Measurements from ENCODE around the gene MSLN.

MSLN gene

DNA sequence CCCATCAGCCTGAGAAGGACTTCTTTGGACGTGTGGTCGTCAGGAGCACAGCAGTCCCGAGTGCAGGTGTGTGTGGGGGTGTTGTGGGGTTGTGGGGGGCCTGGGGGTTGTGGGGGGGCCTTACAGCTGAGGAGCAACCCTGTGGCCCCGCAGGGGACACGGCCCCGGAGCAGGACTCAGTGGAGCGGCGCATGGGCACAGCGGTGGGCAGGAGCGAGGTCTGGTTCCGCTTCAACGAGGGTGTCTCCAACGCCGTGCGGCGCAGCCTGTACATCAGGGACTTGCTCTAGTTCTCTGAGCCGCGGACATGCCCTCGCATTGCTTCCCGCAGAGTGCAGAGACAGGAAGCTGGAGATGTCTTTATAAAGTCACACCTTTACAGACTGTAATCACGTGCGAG is 37.2 kb downstream of the MSLN start:
- H3K9ac ChIP-seq (ENCODE audit: low read depth in 1 of 2, low read length in 2 of 2): no peak overlapping the region
- no peaks in the 10 kb centered on the region for H3K9me3 ChIP-seq (ENCODE audit: control insufficient read depth in 2 of 2, low read length in 2 of 2)
- H3K4me3 ChIP-seq (ENCODE audit: low read length in 2 of 2): no peak overlapping the region
- peaks cover 24 to 29% of the 10 kb centered on the region in 2 donors for H3K27me3 ChIP-seq (ENCODE audit: control insufficient read depth in 2 of 2, insufficient read depth in 2 of 2, low read length in 2 of 2)
- H3K4me1 ChIP-seq (ENCODE audit: control insufficient read depth in 2 of 2, insufficient read depth in 2 of 2, low read length in 2 of 2): no peaks in the 10 kb centered on the region
- H3K27ac ChIP-seq (ENCODE audit: low read depth in 2 of 2, low read length in 2 of 2): no peak overlapping the region
- no peaks in the 10 kb centered on the region for H3K36me3 ChIP-seq (ENCODE audit: control insufficient read depth in 2 of 2, insufficient read depth in 2 of 2, low read length in 2 of 2)

- Histone ChIP-seq H3K9ac (ENCODE audit: low read depth in 1 of 2, low read length in 2 of 2) (no peak overlapping the region), H3K27ac (ENCODE audit: low read depth in 2 of 2, low read length in 2 of 2) (no peak overlapping the region), H3K27me3 (ENCODE audit: control insufficient read depth in 2 of 2, insufficient read depth in 2 of 2, low read length in 2 of 2) (peaks cover 30 to 32% of the 10 kb centered on the region in 2 donors), H3K36me3 (ENCODE audit: control insufficient read depth in 2 of 2, insufficient read depth in 2 of 2, low read length in 2 of 2) (no peaks in the 10 kb centered on the region), H3K4me3 (ENCODE audit: low read length in 2 of 2) (no peak overlapping the region), H3K9me3 (ENCODE audit: control insufficient read depth in 2 of 2, low read length in 2 of 2) (no peaks in the 10 kb centered on the region), H3K4me1 (ENCODE audit: control insufficient read depth in 2 of 2, insufficient read depth in 2 of 2, low read length in 2 of 2) (no peaks in the 10 kb centered on the region)
Measured at GRCh38 chr16:798666-799065, 38.1 kb downstream of the MSLN start.

DNA sequence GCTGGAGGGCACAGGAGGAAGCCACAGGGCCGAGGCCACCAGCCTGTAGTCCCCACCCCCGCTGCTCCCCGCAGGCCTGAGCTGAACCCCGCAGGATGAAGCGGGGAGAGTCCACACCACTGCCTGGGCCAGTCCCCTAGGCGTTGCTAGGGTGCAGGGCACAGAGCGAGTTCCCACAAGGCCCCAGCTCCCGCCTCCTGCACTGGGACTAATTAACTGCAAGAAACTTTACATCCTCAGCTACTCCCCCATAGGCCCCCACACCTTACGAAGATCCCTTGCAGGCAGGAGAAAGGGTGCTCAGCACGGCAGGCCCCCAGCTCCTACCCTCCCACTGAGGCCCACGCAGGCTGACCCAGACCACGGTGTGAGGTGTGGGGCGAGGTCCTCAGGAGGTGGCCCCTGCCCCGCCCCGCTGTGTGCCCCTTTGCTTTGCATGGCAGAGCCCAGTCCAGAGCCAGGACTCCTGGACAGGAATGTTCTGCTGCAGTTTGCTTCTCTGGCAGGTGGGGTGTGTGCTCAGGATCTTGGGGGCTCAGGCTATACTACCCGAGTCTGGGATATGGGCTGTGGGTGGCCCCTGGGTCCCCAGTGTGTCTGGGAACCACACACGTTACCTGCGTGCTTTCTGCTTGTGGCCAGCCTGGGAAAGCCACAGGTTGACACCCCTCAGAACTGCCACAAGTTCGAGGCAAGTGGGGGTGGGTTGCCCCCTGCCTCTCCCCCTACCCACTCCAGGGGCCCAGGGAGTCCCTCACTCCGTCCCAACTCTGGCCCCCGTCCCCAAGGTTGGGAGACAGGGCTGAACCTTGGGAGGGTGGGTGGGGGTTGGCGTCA is 38.8 kb downstream of the MSLN start:
- Histone ChIP-seq H3K9me3 (ENCODE audit: control insufficient read depth in 2 of 2, low read length in 2 of 2) (no peaks in the 10 kb centered on the region), H3K9ac (ENCODE audit: low read depth in 1 of 2, low read length in 2 of 2) (no peak overlapping the region), H3K27ac (ENCODE audit: low read depth in 2 of 2, low read length in 2 of 2) (no peak overlapping the region), H3K4me3 (ENCODE audit: low read length in 2 of 2) (no peak overlapping the region), H3K27me3 (ENCODE audit: control insufficient read depth in 2 of 2, insufficient read depth in 2 of 2, low read length in 2 of 2) (peaks cover 32% of the 10 kb centered on the region in 2 donors), H3K36me3 (ENCODE audit: control insufficient read depth in 2 of 2, insufficient read depth in 2 of 2, low read length in 2 of 2) (no peaks in the 10 kb centered on the region), H3K4me1 (ENCODE audit: control insufficient read depth in 2 of 2, insufficient read depth in 2 of 2, low read length in 2 of 2) (no peaks in the 10 kb centered on the region)

- H3K27me3 ChIP-seq (ENCODE audit: control insufficient read depth in 2 of 2, insufficient read depth in 2 of 2, low read length in 2 of 2): peaks cover 32 to 33% of the 10 kb centered on the region in 2 donors
Measured at GRCh38 chr16:799948-800833, 39.7 kb downstream of the MSLN start, which contains the start of gene GNG13. GNG13 (minus strand) TSS chr16:800734; CDS start chr16:799077, 1,657 bp downstream.

DNA sequence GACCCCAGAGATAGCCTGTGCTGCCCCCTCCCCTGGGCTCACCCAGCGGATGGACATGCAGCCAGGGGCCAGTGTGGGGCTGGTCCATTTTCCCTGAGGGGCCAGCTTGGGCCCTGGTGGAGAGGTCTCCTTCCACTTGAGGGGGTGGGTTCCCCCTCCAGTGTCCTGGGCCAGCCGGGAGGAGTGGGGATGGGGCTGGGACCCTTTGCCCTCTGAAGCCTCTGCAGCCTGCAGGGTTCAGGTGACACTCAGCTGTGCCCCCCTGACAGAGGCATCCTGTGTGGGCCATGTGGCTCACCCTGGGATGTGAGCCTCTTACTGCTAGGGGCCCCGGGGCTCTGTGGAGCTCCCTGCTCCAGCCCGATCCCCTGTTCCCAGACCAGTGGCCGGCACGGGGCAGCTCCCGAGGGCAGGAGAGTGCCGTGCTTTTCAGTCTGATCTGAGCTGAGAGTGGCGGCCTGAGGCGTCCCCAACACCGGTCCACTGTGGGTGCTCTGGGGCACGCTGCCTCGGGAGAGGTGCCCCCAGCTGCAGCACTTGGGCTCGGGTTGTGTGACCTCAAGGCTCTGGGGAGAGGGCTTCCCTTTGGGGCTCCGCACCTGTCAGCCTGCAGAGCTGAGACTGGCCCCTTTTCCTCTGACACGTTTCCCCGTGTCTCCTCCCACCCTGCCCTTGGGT is 40.4 kb downstream of the MSLN start:
- H3K27me3 ChIP-seq (ENCODE audit: control insufficient read depth in 2 of 2, insufficient read depth in 2 of 2, low read length in 2 of 2): peaks cover 32 to 33% of the 10 kb centered on the region in 2 donors
- no peak overlapping the region for H3K27ac ChIP-seq (ENCODE audit: low read depth in 2 of 2, low read length in 2 of 2)
- no peak overlapping the region for H3K4me3 ChIP-seq (ENCODE audit: low read length in 2 of 2)
- H3K9ac ChIP-seq (ENCODE audit: low read depth in 1 of 2, low read length in 2 of 2): no peak overlapping the region
- no peaks in the 10 kb centered on the region for H3K4me1 ChIP-seq (ENCODE audit: control insufficient read depth in 2 of 2, insufficient read depth in 2 of 2, low read length in 2 of 2)
- no peaks in the 10 kb centered on the region for H3K36me3 ChIP-seq (ENCODE audit: control insufficient read depth in 2 of 2, insufficient read depth in 2 of 2, low read length in 2 of 2)
- no peaks in the 10 kb centered on the region for H3K9me3 ChIP-seq (ENCODE audit: control insufficient read depth in 2 of 2, low read length in 2 of 2)

More at GRCh38 chr16:799948-800833, 39.7 kb downstream of the MSLN start, which contains the start of gene GNG13:
- Histone ChIP-seq H3K4me1 (ENCODE audit: control insufficient read depth in 2 of 2, insufficient read depth in 2 of 2, low read length in 2 of 2) (no peaks in the 10 kb centered on the region), H3K9me3 (ENCODE audit: control insufficient read depth in 2 of 2, low read length in 2 of 2) (no peaks in the 10 kb centered on the region), H3K4me3 (ENCODE audit: low read length in 2 of 2) (no peak within 1 kb of the TSS), H3K27ac (ENCODE audit: low read depth in 2 of 2, low read length in 2 of 2) (no peak within 1 kb of the TSS), H3K36me3 (ENCODE audit: control insufficient read depth in 2 of 2, insufficient read depth in 2 of 2, low read length in 2 of 2) (no peaks in the 10 kb centered on the region), H3K9ac (ENCODE audit: low read depth in 1 of 2, low read length in 2 of 2) (no peak within 1 kb of the TSS)

DNA sequence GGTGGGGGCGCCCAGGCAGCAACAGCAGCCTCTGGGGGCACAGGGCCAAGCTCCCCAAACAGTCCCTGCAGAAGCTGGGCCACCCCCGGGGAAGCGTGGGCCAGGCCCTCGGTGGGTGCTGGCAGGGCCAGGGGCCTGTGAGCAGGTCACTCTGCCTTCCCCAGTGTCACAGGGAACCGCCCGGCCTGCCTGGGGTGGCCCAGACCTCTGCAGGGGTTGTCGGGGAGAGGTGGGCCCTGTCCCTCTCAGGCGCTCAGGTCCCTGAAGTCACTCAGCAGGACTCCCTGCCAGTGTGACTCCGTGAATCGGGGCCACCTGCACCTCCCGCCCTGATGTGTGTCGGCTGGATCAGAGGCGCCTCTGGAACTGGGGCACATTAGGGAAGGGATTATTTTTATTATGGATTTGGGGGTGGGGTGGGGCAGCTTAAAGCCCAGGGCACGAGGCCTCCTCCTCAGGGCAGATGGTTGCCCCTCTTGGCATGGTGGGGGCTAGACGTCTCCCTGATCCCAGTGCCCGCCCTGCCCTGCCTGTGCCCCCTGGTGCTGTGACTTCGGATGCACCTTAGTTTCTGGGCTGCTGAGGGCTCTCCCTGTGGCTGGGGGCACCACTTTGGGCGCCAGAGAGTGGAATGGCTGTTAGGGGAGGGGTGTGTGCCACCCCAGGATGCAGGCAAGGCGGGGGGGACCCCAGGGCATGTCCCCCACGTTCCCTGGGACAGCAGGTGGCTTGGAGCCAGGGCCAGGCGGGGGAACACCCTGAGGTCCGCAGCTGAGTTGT is 41.2 kb downstream of the MSLN start:
- no peaks in the 10 kb centered on the region for H3K9me3 ChIP-seq (ENCODE audit: control insufficient read depth in 2 of 2, low read length in 2 of 2)
- no peak overlapping the region for H3K27ac ChIP-seq (ENCODE audit: low read depth in 2 of 2, low read length in 2 of 2)
- H3K36me3 ChIP-seq (ENCODE audit: control insufficient read depth in 2 of 2, insufficient read depth in 2 of 2, low read length in 2 of 2): no peaks in the 10 kb centered on the region
- peaks cover 32 to 33% of the 10 kb centered on the region in 2 donors for H3K27me3 ChIP-seq (ENCODE audit: control insufficient read depth in 2 of 2, insufficient read depth in 2 of 2, low read length in 2 of 2)
- H3K4me1 ChIP-seq (ENCODE audit: control insufficient read depth in 2 of 2, insufficient read depth in 2 of 2, low read length in 2 of 2): no peaks in the 10 kb centered on the region
- no peak overlapping the region for H3K4me3 ChIP-seq (ENCODE audit: low read length in 2 of 2)
- H3K9ac ChIP-seq (ENCODE audit: low read depth in 1 of 2, low read length in 2 of 2): no peak overlapping the region

DNA sequence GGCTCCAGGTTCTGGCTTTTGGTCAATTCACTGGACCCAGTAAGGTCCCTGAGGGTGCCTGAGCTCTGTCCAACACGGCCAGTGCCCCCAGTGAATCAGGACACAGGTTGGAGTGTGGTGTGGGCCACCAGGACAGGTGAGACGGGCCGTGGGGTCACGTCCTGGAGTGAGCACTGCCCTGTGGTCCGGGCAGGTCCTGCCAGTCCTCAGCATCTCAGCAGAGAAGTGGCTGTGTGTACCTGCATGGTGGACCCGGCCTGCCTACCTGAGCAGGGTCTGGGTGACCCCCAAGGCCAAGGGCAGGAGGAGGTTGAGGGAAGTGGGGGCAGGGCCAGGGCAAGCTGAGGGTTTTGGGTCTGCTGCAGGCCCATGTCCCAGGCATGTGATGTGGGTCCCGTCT is 41.9 kb downstream of the MSLN start:
- no peak overlapping the region for H3K9ac ChIP-seq (ENCODE audit: low read depth in 1 of 2, low read length in 2 of 2)
- no peaks in the 10 kb centered on the region for H3K36me3 ChIP-seq (ENCODE audit: control insufficient read depth in 2 of 2, insufficient read depth in 2 of 2, low read length in 2 of 2)
- H3K4me1 ChIP-seq (ENCODE audit: control insufficient read depth in 2 of 2, insufficient read depth in 2 of 2, low read length in 2 of 2): peaks cover 0 to 3% of the 10 kb centered on the region in 2 donors
- no peak overlapping the region for H3K27ac ChIP-seq (ENCODE audit: low read depth in 2 of 2, low read length in 2 of 2)
- H3K27me3 ChIP-seq (ENCODE audit: control insufficient read depth in 2 of 2, insufficient read depth in 2 of 2, low read length in 2 of 2): peaks cover 32 to 33% of the 10 kb centered on the region in 2 donors
- no peak overlapping the region for H3K4me3 ChIP-seq (ENCODE audit: low read length in 2 of 2)
- no peaks in the 10 kb centered on the region for H3K9me3 ChIP-seq (ENCODE audit: control insufficient read depth in 2 of 2, low read length in 2 of 2)

DNA sequence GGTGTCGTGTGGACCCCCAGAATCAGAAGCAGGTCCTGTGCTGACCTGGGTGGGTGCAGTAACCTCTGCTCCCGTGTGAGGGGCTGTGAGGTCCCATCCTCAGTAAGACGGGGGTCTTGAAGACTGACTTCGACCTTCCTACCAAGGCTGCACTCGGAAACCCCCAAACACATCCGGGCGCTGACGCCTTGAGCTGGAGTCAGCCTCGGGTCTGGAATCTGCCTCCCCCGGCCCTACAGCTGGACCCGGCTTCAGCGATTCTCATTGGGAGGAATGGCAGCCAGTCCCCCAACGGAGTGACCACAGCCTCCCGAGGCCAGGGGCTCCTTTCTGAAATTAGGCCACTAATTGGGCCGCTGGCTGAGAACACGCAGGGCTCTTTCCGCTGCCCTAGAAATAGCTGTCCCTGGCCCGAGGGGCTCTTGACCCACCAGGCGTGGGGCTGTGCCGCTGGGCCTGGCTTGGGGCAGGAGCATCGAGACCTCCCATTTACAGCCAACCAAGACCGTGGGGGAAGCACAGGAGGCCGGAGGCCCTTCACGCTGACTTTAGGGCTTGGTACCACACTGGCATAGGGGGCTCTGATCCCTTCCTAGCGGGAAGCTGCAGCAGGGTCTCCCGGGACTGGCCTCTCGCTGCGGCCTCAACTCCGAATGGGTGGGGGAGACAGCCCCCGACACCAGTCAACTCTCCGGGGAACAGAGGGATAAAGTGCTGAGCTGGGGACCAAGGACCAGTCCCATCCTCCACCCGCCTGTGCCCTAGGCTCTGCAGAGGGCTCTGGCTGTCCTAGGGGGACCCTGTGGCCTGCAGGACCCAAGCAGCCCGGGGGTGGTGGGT is 42.6 kb downstream of the MSLN start:
- Histone ChIP-seq H3K9me3 (ENCODE audit: control insufficient read depth in 2 of 2, low read length in 2 of 2) (no peaks in the 10 kb centered on the region), H3K4me1 (ENCODE audit: control insufficient read depth in 2 of 2, insufficient read depth in 2 of 2, low read length in 2 of 2) (peaks cover 0 to 3% of the 10 kb centered on the region in 2 donors), H3K27me3 (ENCODE audit: control insufficient read depth in 2 of 2, insufficient read depth in 2 of 2, low read length in 2 of 2) (peaks cover 32 to 33% of the 10 kb centered on the region in 2 donors), H3K27ac (ENCODE audit: low read depth in 2 of 2, low read length in 2 of 2) (no peak overlapping the region), H3K4me3 (ENCODE audit: low read length in 2 of 2) (no peak overlapping the region), H3K9ac (ENCODE audit: low read depth in 1 of 2, low read length in 2 of 2) (no peak overlapping the region), H3K36me3 (ENCODE audit: control insufficient read depth in 2 of 2, insufficient read depth in 2 of 2, low read length in 2 of 2) (no peaks in the 10 kb centered on the region)

- no peak overlapping the region for H3K9ac ChIP-seq (ENCODE audit: low read depth in 1 of 2, low read length in 2 of 2)
- no peaks in the 10 kb centered on the region for H3K9me3 ChIP-seq (ENCODE audit: control insufficient read depth in 2 of 2, low read length in 2 of 2)
- no peak overlapping the region for H3K27ac ChIP-seq (ENCODE audit: low read depth in 2 of 2, low read length in 2 of 2)
- H3K36me3 ChIP-seq (ENCODE audit: control insufficient read depth in 2 of 2, insufficient read depth in 2 of 2, low read length in 2 of 2): no peaks in the 10 kb centered on the region
- no peak overlapping the region for H3K4me3 ChIP-seq (ENCODE audit: low read length in 2 of 2)
- H3K27me3 ChIP-seq (ENCODE audit: control insufficient read depth in 2 of 2, insufficient read depth in 2 of 2, low read length in 2 of 2): peaks cover 32 to 33% of the 10 kb centered on the region in 2 donors
- H3K4me1 ChIP-seq (ENCODE audit: control insufficient read depth in 2 of 2, insufficient read depth in 2 of 2, low read length in 2 of 2): peaks cover 0 to 6% of the 10 kb centered on the region in 2 donors
Measured at GRCh38 chr16:803754-804080, 43.2 kb downstream of the MSLN start.

All from mucosa of rectum (tissue), 2 donors.